Neural crest cell (in vitro differentiated cells): ENCODE measurements around the gene TDRD12. TPM values are rescaled to one million over a fixed set of nuclear protein-coding genes. Genes with fewer than 3 reads are reported as not detected.

Experiments
- DNase-seq: peaks from one replicate; pipeline ENCODE4 v3.0.0; 2021; ENCODE audit warnings: low read depth, mixed read lengths, low spot score
- H3K27ac Mint-ChIP-seq: one replicate; pipeline ENCODE4 v1.8.0; 2021; ENCODE audit warnings: mild to moderate bottlenecking, mixed read lengths; ENCODE audit not compliant: unreplicated experiment
- H3K27me3 Mint-ChIP-seq: 2 replicates; pipeline ENCODE4 v1.8.0; 2021; ENCODE audit warnings: low read depth, mild to moderate bottlenecking, mixed read lengths
- H3K36me3 Mint-ChIP-seq: 2 replicates; pipeline ENCODE4 v1.8.0; 2021; ENCODE audit warnings: low read depth, mild to moderate bottlenecking, mixed read lengths
- H3K4me1 Mint-ChIP-seq: 2 replicates; pipeline ENCODE4 v1.8.0; 2021; ENCODE audit warnings: mixed read lengths
- H3K4me3 Mint-ChIP-seq: one replicate; pipeline ENCODE4 v1.8.0; 2021; ENCODE audit warnings: mild to moderate bottlenecking, mixed read lengths
- H3K9me3 Mint-ChIP-seq: 2 replicates; pipeline ENCODE4 v1.8.0; 2021; ENCODE audit warnings: mixed read lengths
- CTCF ChIP-seq: fragments of 200-600 bp; sonication (generic); conservative IDR thresholded peaks from 2 replicates; pipeline ENCODE4 v1.5.0; 2021; ENCODE audit warnings: antibody characterized with exemption, mild to moderate bottlenecking
- total RNA-seq: library from RNA; stranded (reverse); gene quantifications from 2 replicates; pipeline ENCODE4 v1.2.1, GENCODE V29; 2021

TDRD12 gene
- total RNA-seq, 1 donor from 2014 or later: 0.21 TPM

DNA sequence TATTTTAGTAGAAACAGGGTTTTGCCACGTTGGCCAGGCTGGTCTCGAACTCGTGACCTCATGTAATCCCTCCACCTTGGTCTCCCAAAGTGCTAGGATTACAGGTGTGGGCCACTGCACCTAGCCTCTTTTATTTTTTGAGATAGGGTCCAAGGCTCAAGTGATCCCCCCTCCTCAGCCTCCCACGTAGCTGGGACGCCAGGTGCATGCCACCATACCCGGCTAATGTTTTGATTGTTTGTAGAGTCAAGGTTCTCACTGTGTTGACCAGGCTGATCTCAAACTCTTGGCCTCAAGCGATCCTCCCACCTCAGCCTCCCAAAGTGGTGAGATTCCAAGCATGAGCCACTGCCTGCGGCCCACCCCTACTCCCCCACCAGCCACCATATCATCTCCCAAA is 143.7 kb downstream of the TDRD12 start:
- H3K36me3 Mint-ChIP-seq: no peaks in the 10 kb centered on the region
- H3K4me3 Mint-ChIP-seq: no peak overlapping the region
- TF ChIP-seq CTCF: no peak
- H3K4me1 Mint-ChIP-seq: no peaks in the 10 kb centered on the region
- no peaks in the 10 kb centered on the region for H3K9me3 Mint-ChIP-seq
- no peak overlapping the region for H3K27ac Mint-ChIP-seq
- no peak for DNase-seq
- no peaks in the 10 kb centered on the region for H3K27me3 Mint-ChIP-seq

GRCh38 chr19:32863841-32864240 is 144.3 kb downstream of the TDRD12 start:
- no peak for DNase-seq

DNA sequence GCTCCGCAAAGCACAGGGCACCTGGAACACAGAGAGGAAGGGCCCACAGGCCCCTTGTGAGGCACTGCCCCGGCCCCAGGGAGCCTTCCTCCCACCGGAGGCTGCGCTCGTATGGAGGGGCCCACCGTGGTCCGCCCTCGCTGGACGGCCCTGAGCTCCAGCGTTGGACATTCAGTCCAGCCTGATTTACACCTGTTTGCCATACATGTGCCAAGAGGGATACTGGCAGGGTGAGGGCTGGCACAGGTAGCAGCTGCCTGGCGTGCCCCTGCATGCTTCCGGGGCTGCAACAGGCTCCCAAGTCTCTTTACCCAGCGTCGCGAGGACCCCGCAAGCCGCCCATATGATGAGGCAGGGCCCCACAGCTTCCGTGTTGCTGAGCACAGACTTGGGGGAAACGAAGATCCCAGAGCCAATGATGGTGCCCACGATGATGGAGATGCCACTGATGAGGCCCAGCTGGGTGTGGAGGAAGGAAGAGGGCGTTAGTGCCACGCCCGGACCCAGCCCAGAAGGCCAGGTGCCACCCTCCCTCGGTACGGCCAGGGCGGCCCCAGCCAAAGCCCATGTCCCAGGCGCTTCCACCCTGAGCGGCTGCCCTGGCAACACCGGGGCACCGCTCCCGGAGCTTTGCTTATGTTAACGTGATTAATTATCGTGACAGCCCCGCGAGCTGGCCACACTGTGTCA is 144.9 kb downstream of the TDRD12 start:
- H3K27ac Mint-ChIP-seq: no peak overlapping the region
- DNase-seq: no peak
- no peak for TF ChIP-seq CTCF
- no peaks in the 10 kb centered on the region for H3K36me3 Mint-ChIP-seq
- no peaks in the 10 kb centered on the region for H3K27me3 Mint-ChIP-seq
- no peak overlapping the region for H3K4me3 Mint-ChIP-seq
- no peaks in the 10 kb centered on the region for H3K4me1 Mint-ChIP-seq
- no peaks in the 10 kb centered on the region for H3K9me3 Mint-ChIP-seq

More at GRCh38 chr19:32863841-32864240, 144.3 kb downstream of the TDRD12 start:
- no peak for TF ChIP-seq CTCF
- Mint-ChIP-seq H3K36me3 (no peaks in the 10 kb centered on the region), H3K27me3 (no peaks in the 10 kb centered on the region), H3K4me3 (no peak overlapping the region), H3K27ac (no peak overlapping the region), H3K9me3 (no peaks in the 10 kb centered on the region), H3K4me1 (no peaks in the 10 kb centered on the region)

GRCh38 chr19:32865326-32865725 is 145.8 kb downstream of the TDRD12 start:
- no peaks in the 10 kb centered on the region for H3K36me3 Mint-ChIP-seq
- TF ChIP-seq CTCF: no peak
- H3K4me1 Mint-ChIP-seq: no peaks in the 10 kb centered on the region
- no peaks in the 10 kb centered on the region for H3K27me3 Mint-ChIP-seq
- no peak for DNase-seq
- no peak overlapping the region for H3K4me3 Mint-ChIP-seq
- no peaks in the 10 kb centered on the region for H3K9me3 Mint-ChIP-seq
- H3K27ac Mint-ChIP-seq: no peak overlapping the region

GRCh38 chr19:32866061-32866460 is 146.5 kb downstream of the TDRD12 start:
- no peak overlapping the region for H3K4me3 Mint-ChIP-seq
- H3K27ac Mint-ChIP-seq: no peak overlapping the region
- no peaks in the 10 kb centered on the region for H3K27me3 Mint-ChIP-seq
- TF ChIP-seq CTCF: no peak
- DNase-seq: no peak
- H3K36me3 Mint-ChIP-seq: no peaks in the 10 kb centered on the region
- no peaks in the 10 kb centered on the region for H3K9me3 Mint-ChIP-seq
- no peaks in the 10 kb centered on the region for H3K4me1 Mint-ChIP-seq
